NB4 (cell line): ENCODE data around the gene RPAP3.

Experiments
- DNase-seq: peaks from one replicate; pipeline ENCODE4 v3.0.0; 2010; ENCODE audit warnings: low read depth
- H3K4me3 ChIP-seq: one replicate; pipeline ENCODE4 v1.5.1; 2011; ENCODE audit warnings: mild to moderate bottlenecking, low read depth, low read length, moderate library complexity
- CTCF ChIP-seq: IDR thresholded peaks from one replicate; pipeline ENCODE4 v1.5.1; 2012; ENCODE audit warnings: low read depth, low read length
- MYC ChIP-seq: IDR thresholded peaks from 2 replicates; pipeline ENCODE4 v1.6.1; 2011; ENCODE audit warnings: low read depth, low read length
- POLR2A ChIP-seq: IDR thresholded peaks from 2 replicates; pipeline ENCODE4 v1.6.1; 2011; ENCODE audit warnings: mild to moderate bottlenecking; ENCODE audit not compliant: insufficient read length; ENCODE audit errors: extremely low read depth
- TF ChIP-seq, protein P1 (sequence below): IDR thresholded peaks from 2 replicates; pipeline ENCODE4 v1.6.1; 2011; ENCODE audit warnings: low read depth, low read length

RPAP3 gene

DNA sequence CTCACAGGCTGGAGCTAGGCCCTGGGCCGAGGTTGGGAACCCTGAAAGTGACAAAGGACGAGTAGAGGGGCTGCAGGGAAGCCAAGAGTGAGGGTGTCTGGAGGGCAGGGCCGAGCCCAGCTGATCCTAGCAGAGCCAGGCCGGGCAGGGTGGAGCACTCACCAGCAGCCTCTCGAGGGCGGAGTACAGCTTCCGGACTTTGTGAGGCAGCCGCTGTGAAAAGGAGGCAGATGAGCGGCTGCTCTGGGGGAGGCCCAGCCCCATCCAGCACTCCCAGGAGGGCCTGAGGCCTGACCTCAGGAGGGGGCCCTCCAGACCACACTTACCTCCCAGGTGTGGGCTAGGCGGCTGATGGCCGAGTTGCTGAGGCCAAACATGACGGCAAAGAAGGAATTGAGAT is 34.1 kb upstream of the RPAP3 start:
- TF ChIP-seq CTCF, result no peak
- TF ChIP-seq, protein P1, sequence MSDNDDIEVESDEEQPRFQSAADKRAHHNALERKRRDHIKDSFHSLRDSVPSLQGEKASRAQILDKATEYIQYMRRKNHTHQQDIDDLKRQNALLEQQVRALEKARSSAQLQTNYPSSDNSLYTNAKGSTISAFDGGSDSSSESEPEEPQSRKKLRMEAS, result no peak
- DNase-seq, result no peak
- H3K4me3 ChIP-seq, result no peak overlapping the region

DNA sequence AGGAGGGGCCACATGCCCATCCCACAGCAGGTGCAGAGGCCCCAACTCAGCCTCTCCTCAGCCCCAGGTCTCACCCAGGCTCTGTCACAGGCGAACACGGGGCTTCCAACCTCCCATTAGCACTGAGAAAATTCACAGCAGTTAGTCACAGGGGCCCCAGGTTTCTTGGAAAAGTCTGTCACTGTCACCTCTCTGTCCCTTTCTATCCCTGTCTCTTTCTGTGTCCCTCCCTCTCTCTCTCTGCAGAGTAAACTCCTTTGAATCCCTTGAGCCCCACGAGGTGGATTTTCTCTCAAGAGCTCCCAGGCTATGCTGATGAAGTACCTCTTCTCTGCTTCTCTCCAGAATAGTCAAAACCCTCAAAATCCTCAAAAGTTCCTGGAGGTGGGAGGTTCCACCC is 33.5 kb upstream of the RPAP3 start:
- DNase-seq, result no peak
- no peak for TF ChIP-seq MYC
- TF ChIP-seq, protein P1, result no peak
- TF ChIP-seq POLR2A, result no peak
- no peak for TF ChIP-seq CTCF

GRCh38 chr12:47737936-47738594 is 32.2 kb upstream of the RPAP3 start:
- TF ChIP-seq MYC (no peak), POLR2A (no peak), CTCF (no peak)
- TF ChIP-seq, protein P1, result no peak
- no peak overlapping the region for H3K4me3 ChIP-seq
- DNase-seq, result no peak

More for the DNA sequence above, 33.5 kb upstream of the RPAP3 start:
- no peak overlapping the region for H3K4me3 ChIP-seq

DNA sequence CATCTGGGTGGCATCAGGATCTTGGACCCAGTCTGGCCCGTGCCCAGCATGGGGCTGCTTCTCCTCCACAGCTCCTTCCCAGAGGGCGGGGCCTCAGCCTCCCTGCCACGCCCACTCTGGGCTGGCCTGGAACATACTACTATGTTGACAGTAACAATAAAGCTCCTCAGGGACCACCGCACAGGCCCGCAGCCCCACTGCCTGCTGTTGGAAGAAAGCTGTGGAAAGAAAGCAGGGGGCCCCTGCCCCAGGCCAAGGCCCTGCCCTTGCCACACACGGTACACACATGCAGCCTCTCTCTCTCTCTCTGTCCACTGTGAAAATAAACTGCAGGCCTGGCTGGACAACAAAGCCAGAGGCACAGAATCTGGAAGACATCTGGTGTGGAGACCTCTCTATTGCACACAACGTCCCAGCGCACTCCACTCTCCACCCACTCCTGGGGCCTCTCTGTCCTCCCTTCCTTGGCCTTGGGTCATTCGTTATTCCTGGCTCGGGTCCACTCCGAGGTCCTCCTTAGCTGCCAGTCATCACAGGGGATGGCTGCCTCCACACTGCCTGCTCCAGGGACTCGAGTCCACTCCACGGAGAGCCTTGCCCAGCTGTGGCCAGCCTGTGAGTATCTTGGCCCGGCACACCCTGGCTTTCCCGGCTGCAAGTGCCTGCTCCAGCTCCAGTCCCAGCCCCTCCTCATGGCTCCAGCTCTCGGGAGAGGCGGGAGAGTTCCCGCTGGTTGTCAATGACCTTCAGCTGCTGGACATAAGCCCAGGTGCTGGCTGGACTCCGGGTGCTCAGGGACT is 31.2 kb upstream of the RPAP3 start:
- TF ChIP-seq MYC (no peak), POLR2A (no peak), CTCF (no peak)
- TF ChIP-seq, protein P1, result no peak
- no peak for DNase-seq
- H3K4me3 ChIP-seq, result no peak overlapping the region

GRCh38 chr12:47736216-47736615 is 30.4 kb upstream of the RPAP3 start:
- no peak overlapping the region for H3K4me3 ChIP-seq
- TF ChIP-seq CTCF, result no peak
- TF ChIP-seq, protein P1, result no peak
- no peak for TF ChIP-seq POLR2A
- TF ChIP-seq MYC, result no peak
- no peak for DNase-seq
